NCI-H146 treated with DMSO at 0.1 percent for 48 hours (cell line): ENCODE measurements around the gene TNFRSF25.
"Not testable (repeated sequence)": the region's sequence is repeated elsewhere in the genome, so short reads cannot be mapped to it uniquely, and the experiment has no call there.

Experiments
- DNase-seq: peaks from one replicate; lab custom pipeline; 2025; ENCODE audit not compliant: unreplicated experiment; lab: John Stamatoyannopoulos, UW

Gene TNFRSF25

GRCh38 chr1:6502000-6502891, 36.3 kb upstream of the TNFRSF25 start:
- DNase-seq: no peak

DNA sequence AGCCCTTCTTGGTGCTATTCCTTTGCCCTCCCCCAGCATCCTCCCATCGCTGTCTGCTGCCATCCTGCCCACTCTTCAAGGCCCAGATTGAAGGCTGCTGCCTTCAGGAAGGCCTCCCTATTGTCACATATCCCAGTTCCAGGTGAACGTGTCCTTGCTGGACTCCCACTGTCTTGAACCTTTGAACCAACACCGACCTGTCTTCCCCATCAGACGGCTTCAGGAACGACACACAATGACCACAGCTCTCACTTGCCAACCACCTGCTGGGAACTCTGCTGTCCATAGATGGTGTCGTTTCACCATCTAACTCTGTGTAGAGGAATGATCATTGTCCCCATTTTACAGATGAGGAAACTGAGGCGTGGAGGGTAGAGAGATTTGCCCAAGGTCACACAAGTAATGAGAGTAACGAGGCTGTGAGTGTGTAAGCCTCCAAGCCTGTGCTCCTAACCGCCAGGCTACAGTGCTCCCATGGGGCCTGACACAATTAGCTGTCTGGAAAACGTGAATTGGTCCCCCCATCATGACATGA, 35.4 kb upstream of the TNFRSF25 start:
- DNase-seq: no peak

GRCh38 chr1:6500544-6501278, 34.7 kb upstream of the TNFRSF25 start:
- no peak for DNase-seq

- no peak for DNase-seq
These were observed 33.3 kb upstream of the TNFRSF25 start for GRCh38 chr1:6499296-6499695.

DNA sequence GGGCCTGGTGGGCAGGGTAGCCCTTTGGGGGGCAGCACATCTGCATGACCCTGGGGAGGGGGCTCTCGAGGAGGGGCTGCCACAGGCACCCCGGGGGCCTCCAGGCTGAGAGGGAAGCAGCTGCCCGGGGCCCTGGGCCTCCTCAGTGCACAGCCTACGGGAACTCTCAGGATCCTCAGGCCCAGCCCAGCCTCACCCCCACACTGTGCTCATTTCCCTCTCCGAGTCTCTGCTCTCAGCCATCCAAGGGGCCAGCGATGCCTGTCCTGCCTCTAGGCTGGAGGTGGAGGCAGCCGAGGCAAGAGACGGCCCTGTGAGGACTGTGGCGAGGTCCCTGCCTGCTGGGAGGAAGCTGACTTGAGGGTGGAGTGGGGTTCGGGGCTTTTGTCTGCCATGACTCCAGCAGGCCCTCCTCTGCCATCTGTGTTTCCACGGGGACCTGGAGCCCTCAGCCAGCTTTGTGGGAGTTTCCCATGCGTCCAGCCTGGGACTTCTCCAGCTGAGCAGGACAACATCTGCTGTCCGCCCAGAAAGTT, 32.7 kb upstream of the TNFRSF25 start:
- DNase-seq: no peak

DNA sequence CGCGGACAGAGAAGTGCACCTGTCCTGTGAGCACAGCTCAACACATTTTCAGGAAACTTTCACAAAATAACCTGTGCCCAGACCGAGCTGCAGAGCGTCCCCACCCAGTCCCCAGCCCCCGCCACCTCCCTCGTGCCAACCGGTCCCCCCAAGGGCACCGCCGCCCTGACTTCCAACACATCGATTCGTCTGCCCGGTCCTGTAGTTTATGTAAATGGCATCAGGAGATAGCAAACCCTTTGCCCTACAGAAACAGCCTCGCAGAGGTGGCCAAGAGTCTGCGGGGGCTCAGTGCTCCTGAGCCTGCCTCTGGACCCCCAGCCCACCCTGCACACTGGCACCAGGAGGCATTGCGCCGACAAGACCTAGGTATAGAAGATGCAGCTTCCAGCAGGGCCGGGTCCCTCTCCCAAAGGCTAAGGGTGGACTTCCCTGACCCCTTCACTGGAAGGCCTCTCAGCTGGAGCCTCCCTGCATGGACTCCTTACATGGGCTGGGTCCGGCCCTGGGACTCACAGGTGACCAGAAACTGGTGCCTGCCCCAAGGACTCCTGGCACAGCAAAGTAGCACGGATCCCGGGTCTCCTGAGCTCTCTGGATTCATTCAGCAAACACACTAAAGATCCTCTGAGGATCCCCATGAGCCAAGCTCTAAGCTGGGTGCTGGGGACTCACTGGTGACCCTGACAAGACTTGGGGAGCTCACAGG, 32.0 kb upstream of the TNFRSF25 start:
- no peak for DNase-seq

- no peak for DNase-seq
These were observed 31.4 kb upstream of the TNFRSF25 start for GRCh38 chr1:6497215-6497866.

- no peak for DNase-seq
These were observed 30.9 kb upstream of the TNFRSF25 start for GRCh38 chr1:6496890-6497214.

DNA sequence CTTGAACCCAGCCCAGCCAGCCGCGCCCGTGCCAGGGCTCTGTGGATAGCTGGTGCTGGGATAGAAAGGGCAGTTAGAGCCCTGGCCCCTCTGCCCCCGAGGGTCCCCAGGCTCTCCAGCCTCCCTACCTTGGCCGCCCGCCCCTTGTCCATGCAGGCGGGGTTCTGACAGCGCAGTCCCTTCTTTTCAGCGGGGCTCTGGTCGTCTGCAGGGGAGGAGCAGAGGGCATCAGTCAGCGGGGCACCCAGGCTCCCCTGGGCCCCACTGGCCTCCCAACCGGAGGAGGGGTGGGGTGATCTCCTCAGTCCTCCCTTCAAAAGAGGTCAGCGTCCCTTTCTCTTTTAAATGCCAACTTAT, 30.4 kb upstream of the TNFRSF25 start:
- DNase-seq: no peak

GRCh38 chr1:6495540-6496364, 29.8 kb upstream of the TNFRSF25 start:
- no peak for DNase-seq

DNA sequence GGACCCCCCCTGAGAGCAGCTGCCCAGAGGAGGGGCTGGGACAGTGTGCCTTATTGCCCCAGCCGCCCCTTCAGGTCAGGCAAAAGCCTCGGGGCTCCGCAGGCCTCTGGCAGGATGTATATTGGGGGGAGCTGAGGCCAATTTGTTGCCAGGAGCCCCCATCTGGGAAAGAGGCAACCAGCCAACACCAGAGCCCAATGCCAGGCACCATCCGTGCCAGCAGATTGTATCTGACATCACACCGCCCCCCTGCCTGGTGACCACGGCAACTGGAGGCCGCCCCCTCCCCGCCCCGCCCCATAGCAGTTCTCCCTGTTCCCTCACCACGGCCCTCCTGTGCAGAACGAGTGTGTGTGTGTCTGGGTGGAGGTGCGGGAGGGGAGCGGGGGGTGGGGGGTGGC, 29.1 kb upstream of the TNFRSF25 start:
- DNase-seq: no peak

DNA sequence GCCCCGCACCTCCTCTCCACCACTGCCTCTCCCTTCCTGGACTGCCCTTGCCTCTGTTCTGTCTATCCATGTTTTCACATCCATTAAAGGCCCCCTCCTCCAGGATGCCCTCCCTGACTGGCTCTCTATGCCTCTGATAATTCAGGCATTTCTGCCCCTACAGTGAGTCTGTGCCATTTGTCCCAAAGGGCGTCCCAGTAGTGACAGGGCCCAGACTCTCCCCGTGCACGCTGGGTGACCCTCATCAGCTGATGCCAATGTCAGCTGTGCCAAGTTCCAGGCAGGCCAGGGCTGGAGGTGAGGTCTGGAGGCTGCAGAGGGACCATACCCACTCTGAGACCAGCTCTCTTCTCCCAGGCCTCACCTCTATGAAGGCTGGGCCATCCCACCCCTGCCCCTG, 28.7 kb upstream of the TNFRSF25 start:
- DNase-seq: no peak

DNA sequence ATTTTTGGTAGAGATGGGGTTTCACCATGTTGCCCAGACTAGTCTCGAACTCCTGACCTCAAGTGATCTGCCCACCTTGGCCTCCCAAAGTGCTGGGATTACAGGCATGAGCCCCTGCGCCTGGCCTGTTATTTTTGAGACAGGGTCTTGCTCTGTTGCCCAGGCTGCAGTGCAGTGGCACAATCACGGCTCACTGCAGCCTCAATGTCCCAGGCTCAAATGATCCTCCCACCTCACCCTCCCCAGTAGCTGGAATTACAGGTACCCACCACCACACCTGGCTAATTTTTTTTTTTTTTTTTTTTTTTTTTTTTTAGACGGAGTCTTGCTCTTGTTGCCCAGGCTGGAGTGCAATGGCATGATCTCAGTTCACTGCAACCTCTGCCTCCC, 27.9 kb upstream of the TNFRSF25 start:
- not testable (repeated sequence) for DNase-seq

GRCh38 chr1:6491966-6492365, 26.0 kb upstream of the TNFRSF25 start:
- no peak for DNase-seq

DNA sequence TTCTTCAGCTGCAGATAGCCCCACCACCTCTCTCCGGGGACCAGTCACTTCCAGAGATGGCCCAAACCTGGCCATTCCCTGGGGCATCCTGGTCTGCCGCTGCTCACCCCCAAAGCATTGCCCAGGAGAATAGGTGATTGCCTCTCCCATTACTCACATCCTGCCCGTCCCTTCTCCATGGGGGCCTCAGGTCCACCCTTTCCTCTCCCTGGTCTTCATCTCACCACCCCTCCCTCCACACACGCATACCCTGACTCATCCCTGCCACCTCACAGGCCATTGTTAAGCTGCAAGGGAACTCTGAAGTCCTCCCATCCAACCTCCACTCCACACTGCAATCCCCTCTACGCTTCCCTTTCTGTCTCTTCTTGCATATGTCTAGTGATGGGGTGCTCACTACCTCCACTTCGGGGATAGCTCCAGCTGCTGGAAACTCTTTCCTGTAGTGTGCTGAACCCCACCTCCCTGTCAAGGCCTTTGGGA, 25.5 kb upstream of the TNFRSF25 start, which contains the start of gene PLEKHG5:
Gene PLEKHG5, minus strand, starts transcription at position 188 of the 483 bp plus-strand sequence. CDS start 14,096 bp downstream, outside the sequence.
- DNase-seq: no peak

GRCh38 chr1:6491081-6491449, 25.1 kb upstream of the TNFRSF25 start:
- no peak for DNase-seq

DNA sequence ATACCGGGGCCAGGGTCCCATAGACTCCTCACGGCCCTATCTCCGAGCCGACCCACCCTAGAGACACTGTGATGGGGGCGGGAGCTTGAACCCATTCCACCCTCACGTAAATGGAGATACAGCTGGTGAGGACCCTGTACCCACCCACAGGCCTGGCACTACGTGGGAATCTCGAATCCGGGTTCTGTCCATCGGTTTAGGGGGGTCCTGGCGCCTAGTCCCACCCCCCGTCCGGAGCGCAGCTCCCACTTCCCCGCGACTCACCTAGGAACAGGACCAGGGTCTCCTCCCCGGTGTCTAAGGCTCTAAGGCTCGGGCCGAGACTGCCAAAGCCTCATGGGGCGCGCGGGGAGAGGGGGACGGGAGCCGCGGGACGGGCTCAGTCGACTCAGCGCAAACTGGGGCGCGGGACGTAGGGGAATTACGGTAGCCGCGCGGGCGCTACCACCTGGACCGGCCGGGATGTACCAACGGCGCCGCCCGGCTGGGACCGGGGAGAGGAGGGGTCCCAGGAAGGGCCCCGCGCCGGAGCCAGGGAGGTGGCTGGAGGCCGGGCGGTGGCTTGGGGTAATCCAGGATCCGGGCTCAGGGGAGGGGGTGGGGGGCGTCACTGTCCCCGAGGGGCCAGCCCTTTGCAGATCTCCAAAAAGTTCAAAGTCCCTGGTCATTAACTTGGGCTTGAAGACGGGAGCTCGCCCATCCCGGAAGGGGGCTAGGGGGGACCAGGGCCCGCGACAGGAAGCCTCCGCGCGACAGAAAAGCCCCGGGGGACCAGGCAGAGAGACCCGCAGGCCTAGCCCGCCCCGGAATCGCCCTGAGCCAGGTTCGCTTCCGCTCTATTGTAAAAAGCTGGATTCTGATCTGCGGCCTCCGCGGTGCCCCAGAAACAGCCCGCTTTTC, 24.5 kb upstream of the TNFRSF25 start:
- no peak for DNase-seq

- DNase-seq: peak; percentile 10
These were observed 23.8 kb upstream of the TNFRSF25 start for GRCh38 chr1:6489799-6490180.

- no peak for DNase-seq
These were observed 23.4 kb upstream of the TNFRSF25 start for GRCh38 chr1:6489383-6489765.
